ENCODE data around the gene FNIP2. TPM values are rescaled to one million over a fixed set of nuclear protein-coding genes. Genes with fewer than 3 reads are reported as not detected.
"Not testable (repeated sequence)": the region's sequence is repeated elsewhere in the genome, so short reads cannot be mapped to it uniquely, and the experiment has no call there.

The FNIP2 gene
- total RNA-seq, 1 donor from 2014 or later = 20.4 TPM

DNA sequence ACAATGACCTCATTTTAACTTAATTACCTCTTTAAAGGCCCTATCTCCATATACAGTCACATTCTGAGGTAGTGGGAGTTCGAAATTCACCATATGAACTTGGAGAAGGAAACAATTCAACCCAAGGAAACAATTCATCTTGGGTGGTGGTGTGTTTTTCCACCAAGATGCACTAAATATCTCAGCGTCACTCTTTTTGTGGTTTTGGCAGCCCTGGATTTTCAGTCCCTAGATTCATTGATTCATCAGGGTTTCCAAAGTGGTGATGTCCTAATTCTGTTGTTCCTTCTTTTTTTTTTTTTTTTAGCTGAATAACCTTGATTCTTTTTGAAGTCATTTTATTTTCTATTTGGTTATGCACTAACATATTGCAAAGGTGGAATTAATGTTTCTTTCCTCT is 171.4 kb downstream of the FNIP2 start:
- Mint-ChIP-seq H3K4me1 (ENCODE audit: low read depth) (no peaks in the 10 kb centered on the region), H3K36me3 (ENCODE audit: low read depth) (no peaks in the 10 kb centered on the region), H3K9me3 (no peaks in the 10 kb centered on the region), H3K27me3 (ENCODE audit: insufficient read depth) (peaks cover 10% of the 10 kb centered on the region), H3K27ac (no peak overlapping the region), H3K4me3 (no peak overlapping the region)
- no peak for DNase-seq (ENCODE audit: low spot score)
- intact Hi-C loops (cut with micrococcal nuclease) = no loop called here

DNA sequence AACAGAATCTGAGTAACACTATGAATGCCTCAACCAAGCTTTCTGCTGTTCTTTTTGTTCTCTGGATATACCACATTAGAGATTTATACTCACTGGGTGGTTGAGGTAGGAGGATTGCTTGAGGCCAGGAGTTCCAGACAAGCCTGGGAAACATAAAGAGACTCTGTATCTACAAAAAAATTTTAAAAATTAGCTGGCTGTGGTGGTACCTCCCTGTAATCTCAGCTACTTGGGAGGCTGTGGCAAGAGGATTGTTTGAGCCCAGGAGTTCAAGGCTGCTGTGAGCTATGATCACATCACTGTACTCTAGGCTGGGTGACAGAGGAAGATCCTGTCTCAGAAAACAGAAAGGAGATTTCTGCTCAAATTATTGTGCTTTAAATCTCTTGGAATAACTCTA is 172.5 kb downstream of the FNIP2 start:
- Mint-ChIP-seq H3K36me3 (ENCODE audit: low read depth) (no peaks in the 10 kb centered on the region), H3K9me3 (no peaks in the 10 kb centered on the region), H3K27me3 (ENCODE audit: insufficient read depth) (peaks cover 14% of the 10 kb centered on the region)

DNA sequence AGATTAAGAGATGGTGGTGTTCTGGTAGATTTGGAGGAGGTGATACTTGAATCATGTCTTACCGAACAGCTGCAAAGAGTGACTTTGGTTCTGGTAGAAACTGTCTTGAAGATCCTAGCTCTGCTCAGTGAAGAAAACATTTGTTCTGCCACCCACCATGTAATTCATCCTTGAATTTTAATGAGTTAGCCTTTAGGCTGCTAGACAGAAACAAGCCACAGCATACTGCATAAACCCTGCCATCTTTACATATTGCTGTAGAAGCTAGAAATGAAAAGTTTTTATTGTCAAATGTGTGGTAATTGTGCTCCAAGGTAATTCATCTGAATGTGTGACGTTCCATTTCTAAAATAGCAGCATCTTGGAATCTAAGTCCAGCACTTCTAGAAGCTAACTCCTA is 173.1 kb downstream of the FNIP2 start:
- Mint-ChIP-seq H3K27ac (no peak overlapping the region), H3K36me3 (ENCODE audit: low read depth) (no peaks in the 10 kb centered on the region), H3K4me1 (ENCODE audit: low read depth) (no peaks in the 10 kb centered on the region), H3K9me3 (no peaks in the 10 kb centered on the region), H3K4me3 (no peak overlapping the region), H3K27me3 (ENCODE audit: insufficient read depth) (peaks cover 14% of the 10 kb centered on the region)
- intact Hi-C loops (cut with micrococcal nuclease) = no loop called here
- no peak for DNase-seq (ENCODE audit: low spot score)

More for the DNA sequence above, 172.5 kb downstream of the FNIP2 start:
- Mint-ChIP-seq H3K4me3 (no peak overlapping the region), H3K4me1 (ENCODE audit: low read depth) (no peaks in the 10 kb centered on the region), H3K27ac (no peak overlapping the region)
- intact Hi-C loops (cut with micrococcal nuclease) = no loop called here
- DNase-seq (ENCODE audit: low spot score) = no peak

DNA sequence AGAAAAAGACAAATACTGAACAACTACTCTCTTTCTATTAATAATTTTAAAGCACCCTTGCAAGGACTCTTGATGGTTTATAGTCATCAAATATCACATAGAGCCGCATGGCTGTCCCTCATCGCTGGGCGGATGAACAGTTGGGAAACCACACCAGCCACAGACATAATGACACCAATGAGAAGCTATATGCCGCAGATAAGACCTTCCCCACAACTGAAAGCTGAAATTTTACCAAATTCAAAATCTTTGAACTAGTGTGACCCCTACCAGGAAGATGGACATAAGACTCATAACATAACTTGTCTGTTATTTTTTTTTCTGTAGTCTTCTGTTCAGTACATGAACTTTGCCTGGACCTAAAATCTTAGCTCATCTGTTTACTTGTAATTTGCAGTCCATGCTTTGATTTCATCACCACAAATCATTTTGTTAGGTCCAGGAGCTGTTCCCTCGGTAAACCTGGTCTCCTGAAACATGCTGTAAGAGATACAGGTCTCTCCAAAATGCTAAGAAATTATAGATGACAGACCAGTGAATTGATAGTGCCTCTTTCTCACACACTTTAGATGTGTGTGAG is 176.8 kb downstream of the FNIP2 start:
- intact Hi-C loops (cut with micrococcal nuclease) = no loop called here
- Mint-ChIP-seq H3K4me1 (ENCODE audit: low read depth) (peaks cover 9% of the 10 kb centered on the region), H3K4me3 (no peak overlapping the region)

DNA sequence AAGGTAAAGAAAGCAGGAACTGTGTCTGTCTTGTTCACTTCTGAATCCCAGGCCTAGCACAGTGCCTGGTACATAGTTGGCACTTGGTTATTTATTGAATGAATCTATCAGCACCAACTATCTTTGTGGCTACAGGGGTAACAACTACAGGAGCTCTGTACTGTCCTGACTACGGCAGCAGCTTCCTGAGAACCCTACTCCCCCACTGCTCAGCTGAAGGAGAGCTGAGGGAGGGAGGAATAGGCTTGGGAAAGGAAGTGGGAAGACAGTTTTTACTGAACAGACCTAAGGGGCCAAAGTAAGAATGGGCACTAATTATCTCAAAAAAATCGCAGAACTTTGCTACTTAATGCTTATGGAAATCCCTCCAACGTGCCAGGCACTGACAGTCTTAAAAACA is 178.0 kb downstream of the FNIP2 start:
- no peak overlapping the region for H3K4me3 Mint-ChIP-seq
- intact Hi-C loops (cut with micrococcal nuclease) = no loop called here
- H3K4me1 Mint-ChIP-seq (ENCODE audit: low read depth) = peaks cover 9% of the 10 kb centered on the region
- H3K27me3 Mint-ChIP-seq (ENCODE audit: insufficient read depth) = peaks cover 17% of the 10 kb centered on the region
- H3K27ac Mint-ChIP-seq = no peak overlapping the region
- no peak for DNase-seq (ENCODE audit: low spot score)
- H3K36me3 Mint-ChIP-seq (ENCODE audit: low read depth) = no peaks in the 10 kb centered on the region
- peaks cover 8% of the 10 kb centered on the region for H3K9me3 Mint-ChIP-seq

More for the DNA sequence above, 176.8 kb downstream of the FNIP2 start:
- Mint-ChIP-seq H3K27ac (no peak overlapping the region), H3K9me3 (no peaks in the 10 kb centered on the region), H3K36me3 (ENCODE audit: low read depth) (no peaks in the 10 kb centered on the region), H3K27me3 (ENCODE audit: insufficient read depth) (peaks cover 19% of the 10 kb centered on the region)
- no peak for DNase-seq (ENCODE audit: low spot score)

DNA sequence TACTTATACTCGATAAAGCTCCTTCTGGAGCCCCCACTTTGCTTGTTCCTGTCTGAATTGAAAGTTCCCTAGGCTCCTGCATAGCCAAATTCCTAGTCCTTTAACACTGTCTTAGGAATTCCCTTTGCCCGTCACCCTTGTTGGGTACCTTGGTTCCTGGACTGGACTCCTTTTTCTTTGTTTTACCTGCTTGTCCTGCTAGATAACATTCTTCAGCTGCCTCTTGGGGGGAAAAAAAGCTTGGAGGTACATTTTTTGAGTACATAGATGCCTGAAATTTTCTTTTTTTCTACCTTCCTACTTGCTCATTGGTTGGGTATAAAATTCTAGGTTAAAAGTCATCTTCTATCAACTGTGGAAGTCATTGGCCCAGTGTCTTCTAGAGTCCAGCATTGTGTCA is 179.2 kb downstream of the FNIP2 start:
- Mint-ChIP-seq H3K27ac (no peak overlapping the region), H3K4me3 (no peak overlapping the region), H3K36me3 (ENCODE audit: low read depth) (peaks cover 2% of the 10 kb centered on the region), H3K4me1 (ENCODE audit: low read depth) (peaks cover 9% of the 10 kb centered on the region), H3K9me3 (peaks cover 19% of the 10 kb centered on the region), H3K27me3 (ENCODE audit: insufficient read depth) (peaks cover 15% of the 10 kb centered on the region)
- no peak for DNase-seq (ENCODE audit: low spot score)
- intact Hi-C loops (cut with micrococcal nuclease) = no loop called here

DNA sequence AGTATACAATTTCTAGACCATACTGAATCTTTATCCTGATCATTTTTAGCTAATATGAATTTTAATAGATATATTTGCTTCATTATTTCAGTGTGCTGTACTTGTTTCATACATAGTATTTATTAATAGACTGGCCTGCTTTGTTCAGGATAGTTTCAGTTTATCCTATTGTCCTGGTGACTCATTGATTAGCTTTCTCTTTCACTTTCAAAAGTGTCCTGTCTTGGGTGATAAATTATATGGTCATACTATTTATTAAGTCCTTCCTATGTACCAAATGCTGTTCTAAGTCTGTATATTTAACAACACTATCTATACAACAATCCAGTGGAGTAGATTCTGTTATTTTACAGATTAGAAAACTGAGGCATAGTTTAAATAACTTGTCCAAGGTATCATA is 180.3 kb downstream of the FNIP2 start:
- Mint-ChIP-seq H3K27ac (no peak overlapping the region), H3K4me3 (no peak overlapping the region), H3K36me3 (ENCODE audit: low read depth) (peaks cover 2% of the 10 kb centered on the region), H3K4me1 (ENCODE audit: low read depth) (peaks cover 9% of the 10 kb centered on the region), H3K9me3 (peaks cover 19% of the 10 kb centered on the region), H3K27me3 (ENCODE audit: insufficient read depth) (peaks cover 14% of the 10 kb centered on the region)
- no peak for DNase-seq (ENCODE audit: low spot score)
- intact Hi-C loops (cut with micrococcal nuclease) = no loop called here

DNA sequence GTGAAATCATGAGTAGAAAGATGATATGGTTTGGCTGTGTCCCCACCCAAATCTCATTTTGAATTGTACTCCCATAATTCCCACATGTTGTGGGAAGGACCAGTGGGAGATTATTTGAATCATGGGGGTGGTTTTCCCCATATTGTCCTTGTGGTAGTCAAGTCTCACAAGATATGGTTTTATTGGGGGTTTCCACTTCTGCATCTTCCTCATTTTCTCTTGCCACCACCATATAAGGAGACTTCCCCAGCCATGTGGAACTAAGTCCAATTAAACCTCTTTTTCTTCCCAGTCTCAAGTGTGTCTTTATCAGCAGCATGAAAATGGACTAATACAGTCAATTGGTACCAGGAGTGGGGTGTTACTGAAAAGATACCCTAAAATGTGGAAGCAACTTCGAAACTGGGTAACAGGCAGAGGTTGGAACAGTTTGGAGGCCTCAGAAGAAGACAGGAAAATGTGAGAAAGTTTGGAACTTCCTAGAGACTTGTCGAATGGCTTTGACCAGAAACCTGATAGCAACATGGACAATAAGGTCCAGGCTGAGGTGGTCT is 183.5 kb downstream of the FNIP2 start:
- H3K27me3 Mint-ChIP-seq (ENCODE audit: insufficient read depth); H3K4me1 Mint-ChIP-seq (ENCODE audit: low read depth); H3K4me3 Mint-ChIP-seq; H3K36me3 Mint-ChIP-seq (ENCODE audit: low read depth); H3K27ac Mint-ChIP-seq; intact Hi-C loops (cut with micrococcal nuclease); DNase-seq (ENCODE audit: low spot score): not testable (repeated sequence)
- H3K9me3 Mint-ChIP-seq = peaks cover 19% of the 10 kb centered on the region

DNA sequence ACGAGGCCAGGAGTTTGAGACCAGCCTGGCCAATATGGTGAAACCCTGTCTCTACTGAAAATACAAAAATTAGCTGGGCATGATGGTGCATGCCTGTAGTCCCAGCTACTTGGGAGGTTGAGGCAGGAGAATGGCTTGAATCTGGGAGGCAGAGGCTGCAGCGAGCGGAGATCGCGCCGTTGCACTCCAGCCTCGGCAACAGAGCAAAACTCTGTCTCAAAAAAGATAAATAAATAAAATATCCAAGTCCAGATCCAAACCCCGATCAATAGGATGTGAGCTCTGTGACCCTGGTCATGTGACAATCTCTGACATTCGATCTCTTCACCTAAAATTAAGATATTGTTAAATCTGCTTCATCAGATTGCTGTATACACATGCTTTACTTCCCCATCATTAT is 187.5 kb downstream of the FNIP2 start:
- not testable (repeated sequence) for H3K36me3 Mint-ChIP-seq (ENCODE audit: low read depth); H3K4me1 Mint-ChIP-seq (ENCODE audit: low read depth); DNase-seq (ENCODE audit: low spot score)

DNA sequence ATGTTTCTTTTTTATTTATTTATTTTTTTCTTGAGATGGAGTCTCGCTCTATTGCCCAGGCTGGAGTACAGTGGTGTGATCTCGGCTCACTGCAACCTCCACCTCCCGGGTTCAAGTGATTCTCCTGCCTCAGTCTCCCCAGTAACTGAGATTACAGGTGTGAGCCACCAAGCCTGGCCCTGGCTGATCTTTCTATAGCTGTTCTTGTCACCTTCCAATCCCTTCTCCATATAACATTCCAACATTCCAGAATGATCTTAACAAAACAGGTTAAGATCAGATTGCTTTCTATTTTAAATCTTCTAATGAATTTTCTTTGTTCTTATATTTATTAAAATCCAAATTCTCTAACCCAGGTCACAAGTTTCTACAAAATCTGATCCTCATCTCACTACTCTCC is 188.1 kb downstream of the FNIP2 start:
- H3K4me1 Mint-ChIP-seq (ENCODE audit: low read depth); DNase-seq (ENCODE audit: low spot score); H3K27me3 Mint-ChIP-seq (ENCODE audit: insufficient read depth); H3K4me3 Mint-ChIP-seq; H3K36me3 Mint-ChIP-seq (ENCODE audit: low read depth); H3K27ac Mint-ChIP-seq; intact Hi-C loops (cut with micrococcal nuclease): not testable (repeated sequence)
- peaks cover 10% of the 10 kb centered on the region for H3K9me3 Mint-ChIP-seq

More for the DNA sequence above, 187.5 kb downstream of the FNIP2 start:
- H3K27me3 Mint-ChIP-seq (ENCODE audit: insufficient read depth); H3K27ac Mint-ChIP-seq; H3K4me3 Mint-ChIP-seq; intact Hi-C loops (cut with micrococcal nuclease): not testable (repeated sequence)
- peaks cover 16% of the 10 kb centered on the region for H3K9me3 Mint-ChIP-seq

Other genes with a start within 250 kb of the FNIP2 start
- gene RXFP1, start 247.1 kb upstream of the FNIP2 start, total RNA-seq = not detected in 2 replicates
- gene C4orf46, start 97.1 kb upstream of the FNIP2 start, total RNA-seq = 15.4 and 16.2 TPM in 2 replicates
- gene ETFDH, start 96.7 kb upstream of the FNIP2 start, total RNA-seq = 19.9 and 21.5 TPM in 2 replicates
- 52.8 and 55.4 TPM in 2 replicates for gene PPID, start 45.6 kb upstream of the FNIP2 start, total RNA-seq

All from activated T-helper 1 cell treated with anti-CD3 and anti-CD28 coated beads, Interleukin-12 subunit alpha, Interleukin-12 subunit beta, Interleukin-2, Interleukin-4 antibody, amounts not matched to agents 30 ng/mL and 10 ng/mL and 1 ng/mL, durations not matched to agents 14 hours and 24 hours and 36 hours (primary cell).